SK-N-SH (cell line): ENCODE measurements around the gene SNRNP35.

Source experiments
- CTCF ChIP-seq: fragments of 200-600 bp; sonication (generic); IDR thresholded peaks from 2 replicates; pipeline ENCODE4 v1.6.1; 2017; ENCODE audit warnings: antibody characterized with exemption, mild to moderate bottlenecking, moderate library complexity
- EZH2phosphoT487 ChIP-seq: fragments of 200-600 bp; sonication (generic); IDR thresholded peaks from 2 replicates; pipeline ENCODE4 v1.6.1; 2017; ENCODE audit warnings: low read depth, mixed run types, mild to moderate bottlenecking, antibody characterized with exemption, moderate library complexity, borderline replicate concordance
- JUND ChIP-seq: IDR thresholded peaks from 2 replicates; pipeline ENCODE4 v1.4.0; 2012
- MAX ChIP-seq: IDR thresholded peaks from 2 replicates; pipeline ENCODE4 v1.4.0; 2012; ENCODE audit warnings: low read depth
- MEF2A ChIP-seq: IDR thresholded peaks from 2 replicates; pipeline ENCODE4 v1.4.0; 2012; ENCODE audit warnings: low read depth, borderline replicate concordance
- POLR2AphosphoS5 ChIP-seq: IDR thresholded peaks from 2 replicates; pipeline ENCODE4 v1.6.1; 2012; ENCODE audit warnings: low read depth, low read length
- RAD21 ChIP-seq: IDR thresholded peaks from 2 replicates; pipeline ENCODE4 v1.6.1; 2012; ENCODE audit warnings: mild to moderate bottlenecking, low read length
- RCOR1 ChIP-seq: fragments of 150-350 bp; IDR thresholded peaks from 2 replicates; pipeline ENCODE4 v1.6.1; 2017; ENCODE audit warnings: antibody characterized with exemption, low read length
- REST ChIP-seq: IDR thresholded peaks from 2 replicates; pipeline ENCODE4 v1.6.1; 2012; ENCODE audit warnings: mild to moderate bottlenecking, low read depth, low read length, moderate library complexity
- RFX5 ChIP-seq: IDR thresholded peaks from 2 replicates; pipeline ENCODE4 v1.6.1; 2012; ENCODE audit warnings: mild to moderate bottlenecking, improper control_type of control experiment, low read length
- RXRA ChIP-seq: IDR thresholded peaks from 2 replicates; pipeline ENCODE4 v1.4.0; 2012; ENCODE audit warnings: low read depth, mild to moderate bottlenecking, borderline replicate concordance
- SMC3 ChIP-seq: IDR thresholded peaks from 2 replicates; pipeline ENCODE4 v1.6.1; 2012; ENCODE audit warnings: low read depth, low read length, improper control_type of control experiment
- TAF1 ChIP-seq: IDR thresholded peaks from 2 replicates; pipeline ENCODE4 v1.6.1; 2012; ENCODE audit warnings: low read depth, mild to moderate bottlenecking, low read length, moderate library complexity, borderline replicate concordance
- USF1 ChIP-seq: IDR thresholded peaks from 2 replicates; pipeline ENCODE4 v1.4.0; 2012; ENCODE audit warnings: low read depth, borderline replicate concordance

GRCh38 chr12:123499332-123499731 is 41.4 kb downstream of the SNRNP35 start:
- TF ChIP-seq JUND, result no peak
- TF ChIP-seq CTCF, result no peak
- no peak for TF ChIP-seq EZH2phosphoT487
- no peak for TF ChIP-seq RCOR1
- no peak for TF ChIP-seq TAF1
- TF ChIP-seq SMC3, result no peak
- no peak for TF ChIP-seq POLR2AphosphoS5
- TF ChIP-seq RFX5, result no peak
- no peak for TF ChIP-seq MEF2A
- TF ChIP-seq USF1, result no peak
- TF ChIP-seq RXRA, result no peak
- TF ChIP-seq RAD21, result no peak
- TF ChIP-seq REST, result no peak
- TF ChIP-seq MAX, result no peak
